Sigmoid colon (tissue), 4 donors: Measurements from ENCODE around the gene LRIT3.

Source experiments
- EP300 ChIP-seq, 4 donors: sonication (generic); formaldehyde crosslinking; IDR thresholded peaks; one replicate each; pipeline ENCODE4 v1.6.1; 2017; ENCODE audit warnings: antibody characterized with exemption in 4 of 4
- POLR2A ChIP-seq, 2 donors: fragments of 450-650 bp; IDR thresholded peaks; one replicate each; pipeline ENCODE4 v1.6.1; 2016; ENCODE audit warnings: antibody characterized with exemption in 2 of 2, mild to moderate bottlenecking in 2 of 2, moderate library complexity in 2 of 2
- POLR2AphosphoS5 ChIP-seq, 4 donors: sonication (generic); formaldehyde crosslinking; IDR thresholded peaks; one replicate each; pipeline ENCODE4 v1.6.1; 2017; ENCODE audit warnings: antibody characterized with exemption in 4 of 4
- TF ChIP-seq, protein P1 (sequence below), 4 experiments: fragments of 450-650 bp in 3 of 4; fragments of 200-600 bp in 1 of 4; IDR thresholded peaks; one replicate each; pipeline ENCODE4 v1.5.1; 2016 to 2019; ENCODE audit warnings: antibody characterized with exemption in 4 of 4, mild to moderate bottlenecking in 3 of 4, moderate library complexity in 2 of 4

DNA sequence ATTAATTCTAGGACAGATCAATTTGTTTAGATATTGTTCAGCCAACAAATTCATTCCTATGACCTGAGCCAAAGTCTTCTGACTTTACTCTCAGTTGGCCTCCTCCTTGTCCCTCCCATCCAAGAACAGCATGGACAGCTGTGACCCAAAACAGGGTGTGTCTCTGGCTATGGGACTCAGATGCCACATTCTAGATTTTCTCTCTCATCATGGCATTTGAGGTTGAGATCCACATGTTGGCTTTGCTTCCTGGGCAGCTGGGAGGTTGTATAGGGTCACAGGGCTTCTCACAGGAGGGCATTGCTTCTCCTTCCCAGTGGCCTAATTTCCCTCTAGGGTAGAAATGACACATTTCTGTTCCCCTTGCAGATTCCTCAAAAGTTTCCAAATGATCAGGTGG lies 42.2 kb downstream of the LRIT3 start:
- TF ChIP-seq POLR2A (IDR thresholded peaks at IDR 0.05), result no peak
- no peak for TF ChIP-seq POLR2AphosphoS5 (IDR thresholded peaks at IDR 0.05)
- TF ChIP-seq, protein P1, sequence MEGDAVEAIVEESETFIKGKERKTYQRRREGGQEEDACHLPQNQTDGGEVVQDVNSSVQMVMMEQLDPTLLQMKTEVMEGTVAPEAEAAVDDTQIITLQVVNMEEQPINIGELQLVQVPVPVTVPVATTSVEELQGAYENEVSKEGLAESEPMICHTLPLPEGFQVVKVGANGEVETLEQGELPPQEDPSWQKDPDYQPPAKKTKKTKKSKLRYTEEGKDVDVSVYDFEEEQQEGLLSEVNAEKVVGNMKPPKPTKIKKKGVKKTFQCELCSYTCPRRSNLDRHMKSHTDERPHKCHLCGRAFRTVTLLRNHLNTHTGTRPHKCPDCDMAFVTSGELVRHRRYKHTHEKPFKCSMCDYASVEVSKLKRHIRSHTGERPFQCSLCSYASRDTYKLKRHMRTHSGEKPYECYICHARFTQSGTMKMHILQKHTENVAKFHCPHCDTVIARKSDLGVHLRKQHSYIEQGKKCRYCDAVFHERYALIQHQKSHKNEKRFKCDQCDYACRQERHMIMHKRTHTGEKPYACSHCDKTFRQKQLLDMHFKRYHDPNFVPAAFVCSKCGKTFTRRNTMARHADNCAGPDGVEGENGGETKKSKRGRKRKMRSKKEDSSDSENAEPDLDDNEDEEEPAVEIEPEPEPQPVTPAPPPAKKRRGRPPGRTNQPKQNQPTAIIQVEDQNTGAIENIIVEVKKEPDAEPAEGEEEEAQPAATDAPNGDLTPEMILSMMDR (IDR thresholded peaks at IDR 0.05), result no peak
- no peak for TF ChIP-seq EP300 (IDR thresholded peaks at IDR 0.05)
